ENCODE measurements around the gene DLG1.
"Not testable (repeated sequence)": the region's sequence is repeated elsewhere in the genome, so short reads cannot be mapped to it uniquely, and the experiment has no call there.

Gene DLG1

DNA sequence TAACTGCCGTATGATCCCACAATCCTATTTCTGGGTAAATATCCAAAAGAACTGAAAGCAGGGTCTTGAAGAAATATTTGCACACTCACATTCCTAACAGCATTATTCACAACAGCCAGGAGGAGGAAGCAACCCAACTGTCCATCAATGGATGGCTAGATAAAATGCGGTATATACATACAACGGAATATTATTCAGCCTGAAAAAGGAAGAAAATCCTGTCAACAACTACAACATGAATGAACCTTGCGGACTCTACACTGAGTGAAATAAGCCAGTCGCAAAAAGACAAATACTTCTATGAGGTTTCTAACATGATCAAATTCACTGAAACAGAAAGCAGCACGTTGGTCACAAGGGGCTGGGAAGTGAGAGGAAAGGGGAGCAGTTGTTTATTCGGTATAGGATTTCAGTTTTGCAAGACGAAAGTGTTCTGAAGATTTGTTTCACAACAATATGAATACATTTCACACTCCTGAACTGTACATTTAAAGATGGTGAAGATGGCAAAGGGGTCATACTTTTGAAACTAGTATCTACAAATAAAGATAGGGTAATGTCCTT, 6.2 kb downstream of the DLG1 start:
- in situ Hi-C loops (cut with MboI; ENCODE audit: low sequenced_read_pairs): no loop called here

- in situ Hi-C loops (cut with MboI; ENCODE audit: low sequenced_read_pairs): no loop called here
These were observed 8.7 kb downstream of the DLG1 start for GRCh38 chr3:197289726-197290125.

DNA sequence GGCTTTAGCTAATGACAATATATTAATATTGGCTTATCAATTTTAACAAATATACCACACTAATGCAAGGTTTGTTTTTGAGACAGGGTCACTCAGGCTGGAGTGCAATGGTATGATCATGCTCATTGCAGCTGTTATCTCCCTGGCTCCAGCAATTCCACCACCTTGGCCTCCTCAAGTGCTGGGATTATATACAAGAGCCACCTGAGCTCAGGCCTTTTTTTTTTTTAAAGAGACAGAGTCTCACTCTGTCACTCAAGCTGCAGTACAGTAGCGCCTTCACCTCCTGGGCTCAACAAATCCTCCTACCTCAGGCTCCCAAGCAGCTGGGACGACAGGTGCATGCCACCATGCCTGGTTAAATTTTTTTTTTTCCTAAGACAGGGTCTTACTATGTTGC, 11.7 kb downstream of the DLG1 start:
- in situ Hi-C loops (cut with MboI; ENCODE audit: low sequenced_read_pairs): no loop called here

GRCh38 chr3:197285557-197285956, 12.9 kb downstream of the DLG1 start:
- in situ Hi-C loops (cut with MboI; ENCODE audit: low sequenced_read_pairs): no loop called here

DNA sequence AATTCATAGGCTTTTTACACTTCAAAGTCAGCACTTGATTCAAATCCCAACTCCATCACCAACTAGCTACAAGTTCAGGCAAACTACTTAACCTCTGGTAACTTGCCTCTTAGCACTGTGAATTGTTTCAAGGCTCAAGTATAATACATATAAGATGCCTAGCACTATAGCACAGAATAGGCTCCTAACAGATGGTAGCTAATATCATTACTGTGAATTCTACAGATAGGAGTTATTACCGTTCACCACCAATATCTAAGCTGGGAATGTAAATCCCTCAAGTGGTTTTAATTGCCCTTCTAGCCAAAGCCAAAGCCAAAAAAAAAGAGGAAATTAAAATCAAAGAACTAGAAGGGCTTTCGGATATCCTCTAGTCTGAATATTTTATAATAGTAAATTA, 15.4 kb downstream of the DLG1 start:
- in situ Hi-C loops (cut with MboI; ENCODE audit: low sequenced_read_pairs): no loop called here

GRCh38 chr3:197281849-197282248, 16.6 kb downstream of the DLG1 start:
- in situ Hi-C loops (cut with MboI; ENCODE audit: low sequenced_read_pairs): no loop called here

DNA sequence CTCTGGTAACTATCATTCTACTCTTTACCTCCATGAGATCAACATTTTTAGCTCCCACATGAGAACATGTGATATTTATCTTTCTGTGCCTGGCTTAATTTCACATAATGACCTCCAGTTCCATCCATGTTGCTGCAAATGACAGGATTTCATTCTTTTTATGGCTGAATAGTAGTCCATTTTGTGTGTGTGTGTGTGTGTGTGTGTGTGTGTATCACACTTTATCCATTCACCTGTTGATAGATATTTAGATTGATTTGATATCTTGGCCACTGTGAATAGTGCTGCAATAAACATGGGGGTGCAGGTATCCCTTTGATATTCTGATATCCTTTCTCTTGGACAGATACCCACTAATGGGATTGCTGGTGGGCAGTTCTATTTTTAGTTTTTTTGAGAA, 18.3 kb downstream of the DLG1 start:
- in situ Hi-C loops (cut with MboI; ENCODE audit: low sequenced_read_pairs): no loop called here

GRCh38 chr3:197278933-197279332, 19.5 kb downstream of the DLG1 start:
- in situ Hi-C loops (cut with MboI; ENCODE audit: low sequenced_read_pairs): no loop called here

- in situ Hi-C loops (cut with MboI; ENCODE audit: low sequenced_read_pairs): not testable (repeated sequence)
These were observed 21.6 kb downstream of the DLG1 start for GRCh38 chr3:197276808-197277207.

- in situ Hi-C loops (cut with MboI; ENCODE audit: low sequenced_read_pairs): no loop called here
These were observed 27.7 kb downstream of the DLG1 start for GRCh38 chr3:197270558-197271317.

GRCh38 chr3:197269024-197269423, 29.4 kb downstream of the DLG1 start:
- in situ Hi-C loops (cut with MboI; ENCODE audit: low sequenced_read_pairs): no loop called here

DNA sequence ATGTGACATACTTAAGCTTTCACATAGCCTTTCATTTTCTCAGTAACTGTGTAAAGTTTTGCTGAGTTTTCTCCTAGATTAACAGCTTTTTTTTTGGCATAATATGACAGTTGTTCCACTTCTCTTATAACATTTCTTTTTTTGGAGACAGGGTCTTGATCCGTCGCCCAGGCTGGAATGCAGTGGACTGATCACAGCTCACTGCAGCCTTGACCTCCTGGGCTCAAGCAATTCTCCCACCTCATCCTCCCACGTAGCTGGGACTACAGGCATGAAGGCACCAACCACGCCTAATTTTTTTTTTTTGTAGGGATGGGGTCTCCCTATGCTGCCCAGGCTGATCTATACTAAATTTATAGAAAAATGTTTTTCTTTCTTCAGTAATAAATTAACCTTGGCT, 30.1 kb downstream of the DLG1 start:
- in situ Hi-C loops (cut with MboI; ENCODE audit: low sequenced_read_pairs): no loop called here

GRCh38 chr3:197266331-197266730, 32.1 kb downstream of the DLG1 start:
- in situ Hi-C loops (cut with MboI; ENCODE audit: low sequenced_read_pairs): no loop called here

DNA sequence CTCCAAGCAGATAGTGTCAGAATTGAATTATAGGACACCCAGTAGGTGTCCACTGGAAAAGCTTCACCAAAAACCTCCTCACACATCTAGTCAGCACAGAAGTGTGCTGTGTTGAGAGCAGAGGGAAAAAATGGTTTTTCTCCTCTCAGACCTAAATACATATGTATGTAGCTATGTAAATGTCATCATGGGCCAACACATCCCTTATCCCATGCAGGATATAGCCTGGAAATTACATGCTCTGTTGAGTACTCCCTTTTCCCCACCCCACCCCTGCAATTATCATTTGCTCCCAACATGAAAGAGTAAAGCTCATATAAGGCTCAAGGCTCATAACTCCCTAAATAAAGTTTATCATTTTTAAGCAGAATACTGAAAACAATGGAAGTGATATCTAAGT, 35.7 kb downstream of the DLG1 start:
- in situ Hi-C loops (cut with MboI; ENCODE audit: low sequenced_read_pairs): no loop called here

DNA sequence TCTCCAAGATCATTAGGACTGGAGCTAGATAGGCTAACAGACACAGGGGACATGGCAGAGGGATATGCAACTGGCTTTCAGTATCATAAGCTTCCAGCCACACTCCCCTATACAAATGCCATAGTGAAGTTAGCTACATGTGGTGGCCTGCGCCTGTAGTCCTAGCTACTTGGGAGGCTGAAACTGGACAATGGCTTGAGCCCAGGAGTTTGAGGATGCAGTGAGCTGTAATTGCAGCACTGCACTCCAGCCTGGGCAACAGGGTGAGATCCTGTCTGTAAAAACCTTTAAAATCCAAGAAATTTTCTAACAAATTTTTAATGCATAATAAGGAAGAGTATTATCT, 37.3 kb downstream of the DLG1 start:
- in situ Hi-C loops (cut with MboI; ENCODE audit: low sequenced_read_pairs): no loop called here

DNA sequence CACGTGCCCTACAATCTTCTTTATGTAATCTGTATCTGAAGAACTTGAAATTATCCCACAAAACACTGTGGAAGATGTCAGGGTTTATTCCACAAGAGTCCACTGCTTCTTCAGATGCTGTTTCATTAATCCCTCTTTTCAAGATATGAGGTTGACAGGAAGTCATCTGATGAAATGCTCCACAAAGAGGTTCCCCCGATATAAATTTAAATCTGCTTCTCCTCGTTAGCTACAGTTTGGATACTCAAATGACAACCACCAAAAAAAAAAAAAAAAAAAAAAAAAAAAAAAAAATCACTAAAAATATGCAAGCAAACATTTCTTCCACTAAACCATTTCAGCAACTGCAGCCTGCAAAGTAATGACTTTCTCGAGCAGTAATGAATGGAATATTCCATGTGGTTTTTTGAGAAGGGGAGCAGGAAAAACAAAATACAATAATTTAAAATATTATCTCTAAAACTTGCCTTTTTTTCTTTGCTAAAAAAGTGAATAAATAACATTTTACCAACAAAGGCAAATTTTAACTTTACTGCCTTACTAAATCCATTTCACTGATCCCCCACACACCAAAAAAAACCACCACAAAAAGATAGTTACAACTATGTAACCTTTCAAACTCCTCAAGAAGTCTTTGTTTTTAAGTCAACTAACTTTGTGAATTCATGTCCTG, 37.8 kb downstream of the DLG1 start:
- in situ Hi-C loops (cut with MboI; ENCODE audit: low sequenced_read_pairs): no loop called here

DNA sequence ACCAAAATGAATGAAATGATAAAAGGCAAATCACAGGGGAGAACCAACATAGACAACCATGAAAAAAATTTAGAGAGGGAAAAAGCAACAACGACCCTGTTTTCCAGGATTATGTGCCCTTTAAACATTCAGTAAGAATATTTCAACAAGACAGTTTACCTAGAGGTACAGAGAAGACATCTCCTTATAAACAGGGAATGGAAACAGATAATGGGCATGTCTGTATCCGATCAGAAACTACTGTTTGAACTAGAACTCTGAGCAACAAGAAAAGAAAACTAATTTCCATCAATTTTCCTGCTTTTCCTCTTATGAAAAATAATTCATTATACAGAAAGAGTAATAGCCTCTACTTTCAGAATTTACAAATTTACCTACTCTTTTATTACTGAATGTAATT, 39.3 kb downstream of the DLG1 start:
- in situ Hi-C loops (cut with MboI; ENCODE audit: low sequenced_read_pairs): loop anchor here (10.0 kb wide), 1 partner anchor 246 kb away; no protein-coding TSS in a partner anchor

- in situ Hi-C loops (cut with MboI; ENCODE audit: low sequenced_read_pairs): loop anchor here (10.0 kb wide), 1 partner anchor 247 kb away; no protein-coding TSS in a partner anchor
These were observed 40.1 kb downstream of the DLG1 start for GRCh38 chr3:197258168-197258755.

DNA sequence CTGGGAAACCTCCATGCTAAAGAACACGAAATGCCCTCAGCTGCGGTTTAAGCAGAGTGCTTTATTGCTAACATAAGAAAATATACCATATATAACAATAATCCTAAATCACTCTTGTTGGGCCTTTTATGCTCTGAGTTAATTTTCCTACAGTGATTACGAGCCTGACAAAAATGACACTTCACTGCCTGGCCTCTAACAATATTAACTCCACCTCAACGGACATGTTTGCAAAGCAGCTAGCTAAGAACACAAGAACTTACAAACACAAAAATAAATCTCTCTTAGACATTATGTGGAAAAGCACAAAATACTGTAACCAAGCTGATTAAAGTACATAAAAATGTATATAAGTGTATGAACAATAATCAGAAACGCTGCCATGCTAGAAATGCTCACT, 40.7 kb downstream of the DLG1 start:
- in situ Hi-C loops (cut with MboI; ENCODE audit: low sequenced_read_pairs): loop anchor here (10.0 kb wide), 1 partner anchor 247 kb away; no protein-coding TSS in a partner anchor

GRCh38 chr3:197256836-197257444, 41.5 kb downstream of the DLG1 start:
- in situ Hi-C loops (cut with MboI; ENCODE audit: low sequenced_read_pairs): loop anchor here (10.0 kb wide), 1 partner anchor 248 kb away; no protein-coding TSS in a partner anchor

DNA sequence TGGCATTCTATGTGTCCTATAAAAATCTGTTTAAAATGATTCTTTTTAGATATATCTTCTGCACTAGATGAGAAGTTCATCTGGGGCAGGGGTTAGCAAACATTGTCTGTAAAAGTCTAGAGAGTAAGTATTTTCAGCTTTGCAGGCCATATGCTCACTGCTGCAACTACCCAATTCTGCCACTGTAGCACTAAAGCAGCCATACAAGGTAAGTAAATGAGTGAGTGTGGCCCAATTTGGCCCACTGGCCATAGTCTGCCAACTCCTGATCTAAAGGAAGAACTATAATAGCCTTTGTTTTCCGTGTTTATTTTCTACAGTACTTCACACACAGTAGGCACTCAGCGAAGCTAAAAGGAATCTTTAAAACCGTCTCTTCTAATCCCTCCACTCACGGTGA, 42.3 kb downstream of the DLG1 start:
- in situ Hi-C loops (cut with MboI; ENCODE audit: low sequenced_read_pairs): loop anchor here (10.0 kb wide), 1 partner anchor 249 kb away; no protein-coding TSS in a partner anchor

Measured in HL-60/S4 treated with retinoic acid at 250 ng/mL for 4 days and 3 days (cell line).